ENCODE measurements around the gene SORCS2.

The SORCS2 gene

GRCh38 chr4:7353846-7354610 is 161.7 kb downstream of the SORCS2 start:
- H3K14ac ChIP-seq (ENCODE audit: low read length) = no peak overlapping the region
- no peak overlapping the region for H4K12ac ChIP-seq (ENCODE audit: low read depth, low read length)
- H3K79me2 ChIP-seq (ENCODE audit: control insufficient read depth, insufficient read depth, low read length, poor library complexity) = no peaks in the 10 kb centered on the region
- no peak overlapping the region for H2BK12ac ChIP-seq (ENCODE audit: low read length)
- no peak for DNase-seq
- no peak overlapping the region for H4K91ac ChIP-seq (ENCODE audit: low read depth, low read length)
- no peak overlapping the region for H2AK5ac ChIP-seq (ENCODE audit: low read length)
- no peak overlapping the region for H3K18ac ChIP-seq (ENCODE audit: low read length)
- WGBS (ENCODE audit: extremely low coverage, insufficient coverage, insufficient read length) = no CpG with 5 or more reads among the region's 17 CpGs
- no peak overlapping the region for H2BK120ac ChIP-seq (ENCODE audit: insufficient read depth, low read length, poor library complexity)
- H3K4ac ChIP-seq (ENCODE audit: low read depth, low read length) = no peak overlapping the region
- no peaks in the 10 kb centered on the region for H3K79me1 ChIP-seq (ENCODE audit: low read length)
- H3K9me3 ChIP-seq (ENCODE audit: insufficient read depth, low read depth, low read length) = no peaks in the 10 kb centered on the region
- no peak overlapping the region for H4K8ac ChIP-seq (ENCODE audit: low read depth, low read length)
- no peak overlapping the region for H2BK5ac ChIP-seq (ENCODE audit: low read depth, low read length, poor library complexity)
- H2AFZ ChIP-seq (ENCODE audit: insufficient read depth, low read length, poor library complexity) = no peak overlapping the region
- no peak overlapping the region for H3K9ac ChIP-seq (ENCODE audit: low read length)
- H3K27me3 ChIP-seq (ENCODE audit: insufficient read depth, low read length) = no peaks in the 10 kb centered on the region
- H3K27ac ChIP-seq (ENCODE audit: low read depth, low read length) = no peak overlapping the region
- no peak overlapping the region for H3K4me2 ChIP-seq (ENCODE audit: low read length)
- H3K23ac ChIP-seq (ENCODE audit: low read length) = no peak overlapping the region
- H3K4me1 ChIP-seq (ENCODE audit: control insufficient read depth in 1 of 2, insufficient read depth in 2 of 2, low read length in 2 of 2) = peaks cover 0 to 2% of the 10 kb centered on the region in 2 experiments
- H3K36me3 ChIP-seq (ENCODE audit: control insufficient read depth in 1 of 2, insufficient read depth in 2 of 2, low read length in 2 of 2) = no peaks in the 10 kb centered on the region
- H3K4me3 ChIP-seq (ENCODE audit: low read depth, low read length) = no peak overlapping the region

DNA sequence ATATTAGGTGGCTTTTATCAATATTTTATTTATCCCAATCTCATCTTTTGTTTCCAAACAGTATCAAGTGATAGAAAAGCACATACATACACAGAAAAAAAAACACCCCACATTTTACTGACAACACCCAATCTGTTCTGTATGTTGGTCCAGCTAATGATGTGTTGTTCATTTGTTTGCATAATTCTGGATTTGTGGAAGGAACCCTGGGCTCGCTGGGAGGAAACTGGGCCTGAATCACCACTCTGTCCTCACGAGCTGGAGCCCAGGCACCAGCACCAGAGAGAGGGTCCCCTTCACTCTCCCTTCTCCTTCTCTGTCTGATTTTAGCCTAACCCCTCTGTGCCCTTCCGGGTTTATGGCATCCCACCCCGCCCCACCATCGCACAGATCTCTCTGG is 162.6 kb downstream of the SORCS2 start:
- WGBS (ENCODE audit: extremely low coverage, insufficient coverage, insufficient read length) = no CpG with 5 or more reads among the region's 5 CpGs
- Histone ChIP-seq H2BK5ac (ENCODE audit: low read depth, low read length, poor library complexity) (no peak overlapping the region), H3K4me1 (ENCODE audit: control insufficient read depth in 1 of 2, insufficient read depth in 2 of 2, low read length in 2 of 2) (peaks cover 0 to 2% of the 10 kb centered on the region in 2 experiments), H3K4ac (ENCODE audit: low read depth, low read length) (no peak overlapping the region), H3K9me3 (ENCODE audit: insufficient read depth, low read depth, low read length) (no peaks in the 10 kb centered on the region), H3K9ac (ENCODE audit: low read length) (no peak overlapping the region), H4K91ac (ENCODE audit: low read depth, low read length) (no peak overlapping the region), H2BK12ac (ENCODE audit: low read length) (no peak overlapping the region), H2AFZ (ENCODE audit: insufficient read depth, low read length, poor library complexity) (no peak overlapping the region), H2BK120ac (ENCODE audit: insufficient read depth, low read length, poor library complexity) (no peak overlapping the region), H3K27ac (ENCODE audit: low read depth, low read length) (no peak overlapping the region), H3K27me3 (ENCODE audit: insufficient read depth, low read length) (no peaks in the 10 kb centered on the region), H2AK5ac (ENCODE audit: low read length) (no peak overlapping the region), H3K4me2 (ENCODE audit: low read length) (no peak overlapping the region), H3K79me2 (ENCODE audit: control insufficient read depth, insufficient read depth, low read length, poor library complexity) (no peaks in the 10 kb centered on the region), H3K79me1 (ENCODE audit: low read length) (no peaks in the 10 kb centered on the region), H3K36me3 (ENCODE audit: control insufficient read depth in 1 of 2, insufficient read depth in 2 of 2, low read length in 2 of 2) (no peaks in the 10 kb centered on the region), H3K14ac (ENCODE audit: low read length) (no peak overlapping the region), H4K12ac (ENCODE audit: low read depth, low read length) (no peak overlapping the region), H3K4me3 (ENCODE audit: low read depth, low read length) (no peak overlapping the region), H4K8ac (ENCODE audit: low read depth, low read length) (no peak overlapping the region), H3K18ac (ENCODE audit: low read length) (no peak overlapping the region), H3K23ac (ENCODE audit: low read length) (no peak overlapping the region)
- no peak for DNase-seq

DNA sequence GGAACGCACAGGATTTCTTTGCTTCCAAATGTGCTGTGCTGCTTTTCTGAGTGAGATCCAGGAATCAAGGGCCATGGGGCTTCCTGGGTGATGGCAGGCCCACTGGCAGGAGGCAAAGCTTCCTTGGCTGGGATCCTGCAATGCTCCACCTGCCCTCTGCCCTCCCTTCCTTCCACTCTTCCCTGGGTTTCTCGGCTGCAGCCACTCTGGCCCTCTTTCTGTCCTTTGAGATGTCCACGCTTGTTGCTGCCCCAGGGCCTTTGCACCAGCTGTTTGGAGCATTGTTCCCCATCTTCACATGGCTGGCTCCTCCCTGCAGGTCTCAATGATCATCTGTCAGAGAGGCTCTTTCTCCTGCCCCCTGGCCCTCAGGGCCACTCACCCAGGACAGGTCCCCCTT is 163.5 kb downstream of the SORCS2 start:
- WGBS (ENCODE audit: extremely low coverage, insufficient coverage, insufficient read length) = no CpG with 5 or more reads among the region's 3 CpGs
- H3K23ac ChIP-seq (ENCODE audit: low read length) = no peak overlapping the region
- no peak overlapping the region for H3K27ac ChIP-seq (ENCODE audit: low read depth, low read length)
- no peaks in the 10 kb centered on the region for H3K9me3 ChIP-seq (ENCODE audit: insufficient read depth, low read depth, low read length)
- H4K8ac ChIP-seq (ENCODE audit: low read depth, low read length) = no peak overlapping the region
- H3K18ac ChIP-seq (ENCODE audit: low read length) = no peak overlapping the region
- H3K79me2 ChIP-seq (ENCODE audit: control insufficient read depth, insufficient read depth, low read length, poor library complexity) = no peaks in the 10 kb centered on the region
- no peak overlapping the region for H3K4me3 ChIP-seq (ENCODE audit: low read depth, low read length)
- H3K4me2 ChIP-seq (ENCODE audit: low read length) = no peak overlapping the region
- no peak overlapping the region for H2AFZ ChIP-seq (ENCODE audit: insufficient read depth, low read length, poor library complexity)
- H3K36me3 ChIP-seq (ENCODE audit: control insufficient read depth in 1 of 2, insufficient read depth in 2 of 2, low read length in 2 of 2) = no peaks in the 10 kb centered on the region
- peaks cover 0 to 2% of the 10 kb centered on the region in 2 experiments for H3K4me1 ChIP-seq (ENCODE audit: control insufficient read depth in 1 of 2, insufficient read depth in 2 of 2, low read length in 2 of 2)
- no peaks in the 10 kb centered on the region for H3K27me3 ChIP-seq (ENCODE audit: insufficient read depth, low read length)
- H2BK5ac ChIP-seq (ENCODE audit: low read depth, low read length, poor library complexity) = no peak overlapping the region
- H4K12ac ChIP-seq (ENCODE audit: low read depth, low read length) = no peak overlapping the region
- no peaks in the 10 kb centered on the region for H3K79me1 ChIP-seq (ENCODE audit: low read length)
- no peak overlapping the region for H2AK5ac ChIP-seq (ENCODE audit: low read length)
- no peak overlapping the region for H3K9ac ChIP-seq (ENCODE audit: low read length)
- no peak overlapping the region for H2BK12ac ChIP-seq (ENCODE audit: low read length)
- H2BK120ac ChIP-seq (ENCODE audit: insufficient read depth, low read length, poor library complexity) = no peak overlapping the region
- no peak overlapping the region for H4K91ac ChIP-seq (ENCODE audit: low read depth, low read length)
- DNase-seq = no peak
- H3K4ac ChIP-seq (ENCODE audit: low read depth, low read length) = no peak overlapping the region
- no peak overlapping the region for H3K14ac ChIP-seq (ENCODE audit: low read length)

DNA sequence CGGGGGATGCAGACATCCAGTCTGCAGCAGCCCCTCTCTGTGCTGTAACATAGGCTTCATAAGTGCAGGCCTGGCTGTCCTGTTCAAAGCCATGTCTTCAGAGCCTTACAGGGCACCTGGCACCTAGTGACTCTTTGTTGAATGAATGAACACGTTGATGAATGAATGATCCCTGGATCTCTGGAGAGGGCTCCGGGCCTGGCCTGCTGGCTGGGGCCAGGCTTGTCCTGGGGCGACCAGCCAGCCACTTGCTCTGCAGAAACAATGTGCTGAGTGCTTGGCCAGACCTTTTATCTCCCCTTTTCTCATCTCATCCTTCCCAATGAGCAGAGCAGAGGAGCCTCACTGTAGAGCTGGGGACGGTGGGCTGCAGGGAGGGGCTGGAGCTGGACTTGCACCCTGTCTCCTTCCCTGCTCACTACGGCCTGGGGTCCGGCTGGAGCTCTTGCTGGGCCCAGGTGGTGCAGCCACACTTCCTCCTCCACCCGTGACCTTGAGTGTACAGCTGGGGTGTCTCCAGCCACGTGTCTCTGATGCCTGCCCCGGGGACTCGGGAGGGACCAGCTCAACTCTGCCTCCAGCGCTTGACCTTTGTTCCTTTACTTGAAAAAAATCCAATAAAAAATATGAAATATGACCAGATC is 164.5 kb downstream of the SORCS2 start:
- H3K4me1 ChIP-seq (ENCODE audit: control insufficient read depth in 1 of 2, insufficient read depth in 2 of 2, low read length in 2 of 2) = peaks cover 0 to 2% of the 10 kb centered on the region in 2 experiments
- H2BK120ac ChIP-seq (ENCODE audit: insufficient read depth, low read length, poor library complexity) = no peak overlapping the region
- H3K23ac ChIP-seq (ENCODE audit: low read length) = no peak overlapping the region
- H3K27ac ChIP-seq (ENCODE audit: low read depth, low read length) = no peak overlapping the region
- H3K79me2 ChIP-seq (ENCODE audit: control insufficient read depth, insufficient read depth, low read length, poor library complexity) = no peaks in the 10 kb centered on the region
- H3K4ac ChIP-seq (ENCODE audit: low read depth, low read length) = no peak overlapping the region
- no peaks in the 10 kb centered on the region for H3K79me1 ChIP-seq (ENCODE audit: low read length)
- H3K4me3 ChIP-seq (ENCODE audit: low read depth, low read length) = no peak overlapping the region
- H2AFZ ChIP-seq (ENCODE audit: insufficient read depth, low read length, poor library complexity) = no peak overlapping the region
- no peak overlapping the region for H3K18ac ChIP-seq (ENCODE audit: low read length)
- H3K9ac ChIP-seq (ENCODE audit: low read length) = no peak overlapping the region
- H3K9me3 ChIP-seq (ENCODE audit: insufficient read depth, low read depth, low read length) = no peaks in the 10 kb centered on the region
- H3K4me2 ChIP-seq (ENCODE audit: low read length) = no peak overlapping the region
- no peak overlapping the region for H4K91ac ChIP-seq (ENCODE audit: low read depth, low read length)
- H4K8ac ChIP-seq (ENCODE audit: low read depth, low read length) = no peak overlapping the region
- no peak overlapping the region for H3K14ac ChIP-seq (ENCODE audit: low read length)
- no peak overlapping the region for H2BK12ac ChIP-seq (ENCODE audit: low read length)
- H4K12ac ChIP-seq (ENCODE audit: low read depth, low read length) = no peak overlapping the region
- no peak for DNase-seq
- no peak overlapping the region for H2AK5ac ChIP-seq (ENCODE audit: low read length)
- H3K36me3 ChIP-seq (ENCODE audit: control insufficient read depth in 1 of 2, insufficient read depth in 2 of 2, low read length in 2 of 2) = no peaks in the 10 kb centered on the region
- no peaks in the 10 kb centered on the region for H3K27me3 ChIP-seq (ENCODE audit: insufficient read depth, low read length)
- H2BK5ac ChIP-seq (ENCODE audit: low read depth, low read length, poor library complexity) = no peak overlapping the region
- WGBS (ENCODE audit: extremely low coverage, insufficient coverage, insufficient read length) = no CpG with 5 or more reads among the region's 12 CpGs

Measured in trophoblast cell (in vitro differentiated cells and primary cell).